Activated CD8-positive, alpha-beta memory T cell treated with anti-CD3 and anti-CD28 coated beads, Interleukin-2, amount 50 U/mL, for 4 hours (primary cell): ENCODE measurements around the gene EPN1.

ENCODE experiments used
- DNase-seq: peaks from one replicate; pipeline ENCODE4 v3.0.0-alpha.2; 2020

The EPN1 gene

DNA sequence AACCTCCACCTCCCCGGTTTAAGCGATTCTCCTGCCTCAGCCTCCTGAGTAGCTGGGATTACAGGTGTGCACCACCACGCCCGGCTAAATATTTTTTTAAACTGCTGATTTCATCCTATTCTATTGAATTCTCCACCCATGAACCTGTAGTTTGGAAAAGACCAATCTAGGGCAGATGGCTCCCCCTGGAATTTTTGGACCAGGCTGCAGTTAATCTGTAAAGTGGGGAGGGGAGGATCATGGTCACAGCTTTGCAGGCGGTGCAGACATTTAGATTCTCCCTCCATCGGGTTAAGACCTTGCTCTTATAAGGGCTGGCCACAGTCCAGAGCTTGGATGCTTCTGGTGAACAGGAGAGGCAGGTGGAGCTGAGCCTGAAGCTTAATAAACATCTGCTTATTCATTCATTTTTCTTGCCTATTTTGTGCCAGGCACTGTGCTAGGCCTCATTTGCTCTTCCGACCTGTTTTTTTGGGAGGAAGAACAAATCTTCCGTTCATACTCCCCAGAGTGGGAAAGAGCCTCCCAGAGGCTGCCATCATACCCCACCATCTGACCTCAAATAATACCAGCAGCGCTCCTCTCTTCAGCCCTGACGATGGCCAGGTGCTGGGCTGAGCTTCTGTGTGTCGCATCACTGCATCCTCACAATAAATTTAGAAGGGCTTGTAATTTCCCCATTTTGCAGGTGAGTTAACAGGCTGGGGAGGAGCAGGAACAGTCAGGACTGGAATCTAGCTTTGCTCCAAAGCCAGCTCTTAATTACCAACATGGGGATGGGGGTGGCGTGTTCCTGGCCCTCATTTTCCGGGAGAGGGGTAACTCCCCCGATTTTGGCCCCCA is 27.9 kb upstream of the EPN1 start:
- DNase-seq: no peak

DNA sequence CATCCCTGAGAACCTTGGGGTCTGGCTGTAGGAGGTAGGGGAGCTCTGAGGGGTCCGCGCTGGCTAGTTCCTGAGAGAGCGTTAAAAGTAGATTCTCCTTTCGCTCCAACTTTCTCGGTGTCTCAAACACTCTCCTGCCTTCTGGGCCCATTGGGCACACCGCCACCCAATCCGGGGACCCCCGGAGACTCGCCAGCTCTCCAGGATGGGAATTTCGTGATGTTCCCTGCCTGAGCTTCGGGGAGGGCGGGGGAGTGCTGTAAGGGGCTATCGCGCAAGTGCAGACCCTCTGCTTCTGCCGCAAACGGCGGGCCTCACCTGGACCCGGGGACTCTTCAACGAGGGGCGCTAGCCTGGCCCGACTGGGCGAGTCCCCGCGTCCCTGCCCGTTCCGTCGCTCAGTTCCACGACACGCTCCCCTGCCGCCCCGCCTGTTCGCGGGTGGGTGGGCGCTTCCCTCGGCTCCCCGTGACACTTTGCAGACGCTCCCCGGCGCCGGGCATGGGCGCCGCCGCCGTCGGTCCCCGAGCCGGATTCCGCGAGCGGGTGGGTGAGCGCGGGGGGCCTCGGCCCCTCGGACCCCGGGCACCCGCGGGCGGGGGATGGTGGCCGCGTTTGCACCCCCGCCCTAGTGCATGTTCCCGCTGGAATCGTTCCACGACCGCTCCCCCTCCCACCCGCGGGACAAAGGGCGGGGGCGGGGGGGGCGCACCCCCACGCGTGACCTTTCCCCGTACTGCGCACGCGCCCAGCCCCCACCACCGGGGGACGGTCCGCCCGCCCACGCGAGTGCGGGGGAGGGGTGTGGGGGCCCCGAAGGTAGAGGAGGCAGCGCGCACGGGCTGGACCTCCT is 27.1 kb upstream of the EPN1 start, which contains the start of gene CCDC106:
Gene CCDC106, plus strand, starts transcription at position 481 of the 853 bp plus-strand sequence. CDS start 835 bp downstream, outside the sequence.
- DNase-seq: peak; percentile 73

DNA sequence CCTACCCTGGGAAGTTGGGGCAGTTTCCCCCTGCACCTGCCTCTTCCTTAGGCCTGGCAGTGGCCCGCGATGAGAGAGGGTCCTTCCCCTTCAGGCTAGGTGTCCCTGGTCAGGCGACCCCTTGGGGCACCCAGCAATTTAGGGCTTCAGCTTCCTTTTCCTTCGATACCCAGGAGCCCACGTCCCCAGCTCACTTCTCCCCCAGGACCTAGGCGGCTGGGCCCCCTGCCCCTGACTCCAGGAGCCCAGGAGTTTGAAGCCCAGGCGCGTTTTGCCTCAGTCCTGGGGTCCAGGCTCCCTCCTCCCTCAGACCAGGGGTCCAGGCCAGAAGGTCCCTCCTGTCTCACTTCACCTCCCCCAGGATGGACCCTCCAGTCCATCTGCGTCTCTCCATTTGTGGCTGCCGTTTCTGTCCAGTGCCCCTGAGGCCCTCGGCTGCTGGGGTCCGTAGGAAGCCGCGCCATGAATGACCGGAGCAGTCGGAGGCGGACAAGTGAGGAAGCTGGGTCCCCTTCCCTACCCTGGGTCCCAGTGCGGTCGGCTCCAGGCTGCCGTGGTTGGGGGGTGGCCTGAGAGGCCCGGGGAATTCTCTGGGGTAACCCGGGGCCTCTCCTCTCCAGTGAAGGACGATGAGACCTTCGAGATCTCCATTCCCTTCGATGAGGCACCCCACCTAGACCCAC is 26.3 kb upstream of the EPN1 start:
- no peak for DNase-seq

DNA sequence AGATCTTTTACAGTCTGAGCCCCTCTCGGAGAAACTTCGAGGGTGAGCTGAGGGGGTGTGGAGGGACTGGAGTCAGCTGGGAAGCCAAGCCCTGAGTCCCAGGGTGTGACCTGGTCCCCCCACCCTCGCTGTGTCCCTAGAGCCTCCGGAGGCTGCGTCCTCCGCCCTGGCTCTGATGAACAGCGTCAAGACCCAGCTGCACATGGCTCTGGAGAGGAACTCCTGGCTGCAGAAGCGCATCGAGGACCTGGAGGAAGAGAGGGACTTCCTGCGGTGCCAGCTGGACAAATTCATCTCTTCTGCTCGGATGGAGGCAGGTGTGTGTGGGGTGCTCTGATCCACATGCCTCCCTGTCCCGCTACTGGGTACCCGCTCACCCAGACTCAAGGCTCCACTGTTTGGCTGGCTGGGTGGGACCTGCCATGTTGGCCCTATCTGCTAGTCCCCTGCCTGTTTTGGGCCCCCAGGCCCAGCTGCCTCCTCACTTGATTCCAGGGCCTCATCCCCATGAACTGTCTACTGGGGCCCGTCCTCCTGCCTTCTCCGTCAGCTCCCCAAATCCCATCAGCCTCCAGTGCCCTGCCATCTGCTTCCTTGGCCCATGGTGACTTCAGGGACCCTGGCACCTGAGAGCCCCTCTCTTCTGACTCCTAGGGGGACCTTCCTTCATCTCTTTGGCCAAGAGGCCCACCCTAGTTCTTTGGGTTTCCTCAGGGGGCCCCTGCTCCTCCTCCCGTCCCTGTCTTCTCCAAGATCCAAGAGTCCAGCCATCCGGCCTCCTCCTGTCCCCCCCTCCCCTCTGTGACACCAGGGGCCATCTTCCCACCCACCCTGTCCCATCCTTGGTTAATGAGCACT is 25.5 kb upstream of the EPN1 start:
- DNase-seq: no peak

DNA sequence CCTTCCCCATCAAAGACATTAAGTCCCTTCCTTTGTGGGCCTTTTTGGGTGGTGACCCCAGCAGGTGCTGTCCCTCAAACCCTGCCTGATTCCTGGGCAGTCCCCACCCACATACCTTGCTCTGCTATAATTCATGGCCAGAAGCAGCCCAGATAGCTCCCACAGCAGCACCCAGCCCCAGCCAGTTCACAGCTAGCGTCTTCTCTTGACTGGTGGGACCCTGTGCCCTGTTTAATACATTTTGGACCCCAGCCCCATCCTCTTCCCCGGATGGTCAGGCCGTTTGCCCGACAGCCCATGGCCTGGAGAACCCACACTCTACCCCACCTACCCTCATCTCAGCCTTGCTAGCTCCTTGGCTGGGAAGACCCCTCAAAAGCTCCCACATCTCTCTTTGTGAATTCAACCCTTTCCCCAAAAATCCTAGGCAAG is 24.9 kb upstream of the EPN1 start:
- DNase-seq: no peak

- no peak for DNase-seq
Measured at GRCh38 chr19:55650602-55651230, 24.3 kb upstream of the EPN1 start.

GRCh38 chr19:55651236-55651635 is 23.8 kb upstream of the EPN1 start:
- no peak for DNase-seq

- peak; percentile 34 for DNase-seq
Measured at GRCh38 chr19:55652311-55653128, 22.5 kb upstream of the EPN1 start.

DNA sequence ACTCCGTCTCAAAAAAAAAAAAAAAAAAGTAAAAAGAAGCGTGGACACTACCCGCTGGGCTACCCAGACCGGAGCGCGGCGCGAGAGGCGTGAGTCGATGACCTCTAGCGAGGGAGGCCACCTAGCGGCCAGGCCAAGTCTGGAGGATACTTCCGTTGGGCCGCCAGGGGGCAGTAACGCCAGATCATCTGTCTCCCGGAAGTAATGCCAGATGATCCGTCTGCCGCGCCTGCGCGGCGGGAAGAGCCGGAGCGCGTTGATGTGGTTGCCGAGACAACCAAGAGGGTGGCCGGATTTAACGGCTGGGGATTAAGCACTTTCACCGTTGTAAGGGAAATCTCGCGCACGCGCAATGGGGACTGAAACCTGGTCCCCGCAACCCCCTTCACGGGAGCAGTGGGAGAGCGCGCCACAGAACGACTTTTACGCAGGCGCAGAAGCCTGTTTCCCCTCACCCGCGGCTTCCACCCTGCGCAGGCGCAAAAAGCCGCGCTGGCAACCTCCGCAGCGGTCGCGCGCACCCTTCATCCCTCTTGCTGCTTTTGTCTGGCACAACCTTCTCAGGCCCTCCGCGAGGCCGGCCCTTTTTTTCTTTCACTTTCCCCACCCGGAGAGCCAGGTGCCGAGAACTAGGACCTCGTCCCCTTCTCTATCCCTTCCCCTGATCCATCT is 21.2 kb upstream of the EPN1 start:
- peak; percentile 98 for DNase-seq

GRCh38 chr19:55654323-55654867 is 20.6 kb upstream of the EPN1 start:
- DNase-seq: peak; percentile 98

GRCh38 chr19:55654868-55655647 is 20.0 kb upstream of the EPN1 start, which contains the start of gene U2AF2:
Gene U2AF2, plus strand, starts transcription at chr19:55655035. Its CDS starts 70 bp downstream, at chr19:55655105.
- DNase-seq: peak; percentile 98

DNA sequence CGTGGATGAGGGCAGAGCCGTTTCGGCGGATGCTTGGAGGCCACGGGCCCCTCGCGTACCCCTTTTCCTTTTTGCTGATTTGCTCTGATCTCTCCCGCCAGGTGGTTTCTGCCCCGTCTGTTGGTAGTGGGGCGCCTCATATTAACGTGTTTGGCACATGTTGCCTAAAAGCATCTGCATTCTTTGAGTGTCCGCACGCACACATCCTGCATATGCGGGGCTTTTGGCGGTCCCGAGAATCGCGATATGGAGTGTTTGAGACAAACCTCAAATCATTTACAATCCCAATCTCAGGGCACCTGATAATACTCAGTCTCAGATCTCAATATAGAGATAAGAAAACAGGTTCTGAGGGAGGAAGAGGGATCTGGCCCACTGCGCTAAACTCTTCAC is 19.4 kb upstream of the EPN1 start:
- no peak for DNase-seq

DNA sequence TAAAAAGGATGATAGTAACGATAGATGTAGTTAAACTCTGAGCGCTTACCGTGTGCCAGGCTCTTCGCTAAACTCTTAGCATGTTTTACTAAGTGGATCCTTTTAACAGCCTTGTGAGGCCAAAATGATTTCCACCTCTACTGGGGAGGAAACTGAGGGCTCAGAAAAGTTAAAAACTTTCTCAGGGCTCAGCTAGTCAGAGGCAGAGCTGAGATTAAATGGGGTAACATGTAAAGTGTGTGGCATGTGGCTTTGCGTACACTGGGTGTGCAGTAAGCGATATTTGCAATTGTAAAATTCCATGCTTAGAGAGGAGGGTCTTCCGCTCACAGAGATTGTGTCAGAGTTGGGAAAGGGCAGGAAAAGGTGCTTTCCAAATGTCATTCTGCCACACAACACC is 18.5 kb upstream of the EPN1 start:
- DNase-seq: no peak

DNA sequence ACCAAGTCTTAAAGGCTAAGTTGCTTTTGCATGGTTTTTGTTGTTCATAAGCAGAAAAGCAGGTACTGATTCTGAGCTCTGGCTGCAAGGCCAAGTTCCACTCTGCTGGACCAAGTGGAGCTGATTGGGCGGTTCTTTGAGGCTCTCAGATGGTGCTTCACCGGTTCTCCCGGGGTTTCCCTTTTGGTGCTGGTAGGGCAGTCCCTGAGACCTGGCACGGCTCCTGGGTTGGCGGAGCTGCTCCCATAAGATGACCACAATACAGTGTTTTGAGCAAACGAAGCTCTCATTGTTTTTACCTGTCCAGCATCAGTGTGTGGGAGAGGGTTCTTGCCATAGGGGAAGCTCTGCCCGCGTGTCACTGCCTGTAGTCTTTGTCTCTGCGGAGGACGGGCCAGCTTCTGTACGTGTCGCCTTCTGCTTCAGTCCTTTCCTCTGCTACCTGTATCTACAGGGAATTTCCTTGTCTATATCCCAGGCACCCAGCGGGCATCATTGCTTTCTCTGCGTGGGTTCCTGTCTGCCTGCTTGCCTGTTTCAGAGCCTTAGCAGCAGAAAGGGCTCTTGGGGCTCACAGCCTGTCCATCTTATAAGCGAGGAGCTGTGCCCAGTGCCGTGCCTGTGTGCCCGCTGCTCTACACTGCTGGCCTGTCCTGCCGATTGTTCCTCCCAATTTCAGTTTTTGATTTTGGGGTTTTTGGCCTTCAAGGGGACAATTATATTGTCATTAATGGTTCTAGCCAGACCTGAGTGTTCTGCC is 17.9 kb upstream of the EPN1 start:
- DNase-seq: no peak

GRCh38 chr19:55658846-55659459 is 16.1 kb upstream of the EPN1 start:
- DNase-seq: no peak

DNA sequence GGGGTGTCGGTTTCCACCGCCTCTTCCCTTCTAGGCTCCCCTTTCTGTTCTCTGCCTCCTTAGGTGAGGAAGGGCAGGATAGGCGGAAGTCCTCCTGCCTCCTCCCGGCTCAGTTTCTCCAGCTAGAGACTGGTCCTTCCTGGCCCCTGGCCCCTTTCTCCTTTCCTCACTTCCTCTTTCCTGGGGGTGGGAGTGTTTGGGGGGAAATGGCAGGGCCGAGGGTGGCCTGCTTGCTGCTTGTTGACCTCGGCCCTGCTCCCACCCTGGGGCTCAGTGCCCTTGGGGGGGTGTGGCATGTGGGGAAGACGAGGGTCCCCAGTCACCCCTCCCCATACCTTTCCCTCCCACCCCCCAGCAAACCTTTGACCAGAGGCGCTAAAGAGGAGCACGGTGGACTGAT is 15.2 kb upstream of the EPN1 start:
- DNase-seq: no peak

DNA sequence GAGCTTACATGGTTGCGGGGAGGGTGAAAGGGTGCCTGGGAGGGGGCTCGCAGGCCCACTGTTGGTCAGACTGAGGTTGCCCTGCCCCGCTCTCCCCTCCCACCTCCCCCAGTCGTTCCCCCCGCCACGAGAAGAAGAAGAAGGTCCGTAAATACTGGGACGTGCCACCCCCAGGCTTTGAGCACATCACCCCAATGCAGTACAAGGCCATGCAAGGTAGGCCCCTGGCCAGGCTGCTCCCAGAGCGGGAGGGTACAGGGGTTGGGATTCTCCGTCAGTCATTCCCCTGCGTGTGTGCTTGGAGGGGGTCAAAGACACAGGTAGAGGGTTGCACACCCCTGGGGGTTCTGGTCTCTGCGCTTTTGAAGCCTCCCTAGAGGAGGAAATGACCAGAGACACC is 14.6 kb upstream of the EPN1 start:
- no peak for DNase-seq

DNA sequence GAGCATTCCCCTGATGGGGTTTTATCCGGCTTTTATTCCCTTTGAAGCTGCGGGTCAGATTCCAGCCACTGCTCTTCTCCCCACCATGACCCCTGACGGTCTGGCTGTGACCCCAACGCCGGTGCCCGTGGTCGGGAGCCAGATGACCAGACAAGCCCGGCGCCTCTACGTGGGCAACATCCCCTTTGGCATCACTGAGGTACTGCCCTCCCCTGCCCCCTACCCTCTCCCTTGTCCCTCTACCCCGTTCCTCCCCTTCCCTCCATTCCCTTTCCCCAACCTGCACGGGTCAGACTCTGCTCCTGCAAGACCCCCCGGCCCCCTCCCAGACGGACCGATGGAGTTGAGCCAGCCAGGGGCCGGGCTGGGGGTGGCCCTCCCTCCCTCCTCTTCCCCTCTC is 14.0 kb upstream of the EPN1 start:
- no peak for DNase-seq
